ENCODE results near the gene DUS1L.

Gene DUS1L

GRCh38 chr17:82081546-82081945, 15.9 kb upstream of the DUS1L start:
- no peak for TF ChIP-seq TCF4 (CRISPR knock-in tag; IDR thresholded peaks at IDR 0.05; ENCODE audit: borderline replicate concordance)
- TF ChIP-seq CSDC2 (CRISPR knock-in tag; IDR thresholded peaks at IDR 0.05) = no peak
- no peak for ATAC-seq

- TF ChIP-seq SNAI2 (CRISPR knock-in tag; IDR thresholded peaks at IDR 0.05) (no peak), GLIS3 (CRISPR knock-in tag; IDR thresholded peaks at IDR 0.05) (no peak), CSRNP3 (CRISPR knock-in tag; IDR thresholded peaks at IDR 0.05) (no peak), TCF4 (CRISPR knock-in tag; IDR thresholded peaks at IDR 0.05; ENCODE audit: borderline replicate concordance) (no peak), TSHZ2 (CRISPR knock-in tag; IDR thresholded peaks at IDR 0.05) (no peak), ZC3H10 (CRISPR knock-in tag; IDR thresholded peaks at IDR 0.05) (no peak), ZFP3 (CRISPR knock-in tag; IDR thresholded peaks at IDR 0.05) (no peak), ARNTL (CRISPR knock-in tag; IDR thresholded peaks at IDR 0.05; ENCODE audit: borderline replicate concordance, low read depth) (no peak), PPARA (CRISPR knock-in tag; IDR thresholded peaks at IDR 0.05; ENCODE audit: borderline replicate concordance) (no peak), OSR1 (CRISPR knock-in tag; IDR thresholded peaks at IDR 0.05) (no peak), CSDC2 (CRISPR knock-in tag; IDR thresholded peaks at IDR 0.05) (no peak), ZFP30 (CRISPR knock-in tag; IDR thresholded peaks at IDR 0.05) (no peak), BACH2 (CRISPR knock-in tag; IDR thresholded peaks at IDR 0.05; ENCODE audit: borderline replicate concordance) (no peak)
- no peak for ATAC-seq
Observed at GRCh38 chr17:82080789-82081464, 15.3 kb upstream of the DUS1L start.

- no peak for TF ChIP-seq GLIS3 (CRISPR knock-in tag; IDR thresholded peaks at IDR 0.05)
- ATAC-seq = no peak
Observed at GRCh38 chr17:82080048-82080788, 14.6 kb upstream of the DUS1L start.

- no peak for ATAC-seq
- TF ChIP-seq ISL1 (CRISPR knock-in tag; IDR thresholded peaks at IDR 0.05) = no peak
- no peak for TF ChIP-seq CSDC2 (CRISPR knock-in tag; IDR thresholded peaks at IDR 0.05)
- TF ChIP-seq BACH2 (CRISPR knock-in tag; IDR thresholded peaks at IDR 0.05; ENCODE audit: borderline replicate concordance) = no peak
- no peak for TF ChIP-seq ZNF70 (CRISPR knock-in tag; IDR thresholded peaks at IDR 0.05)
- no peak for TF ChIP-seq CREB5 (CRISPR knock-in tag; IDR thresholded peaks at IDR 0.05; ENCODE audit: low read depth)
- TF ChIP-seq TCF4 (CRISPR knock-in tag; IDR thresholded peaks at IDR 0.05; ENCODE audit: borderline replicate concordance) = no peak
- TF ChIP-seq ZFP3 (CRISPR knock-in tag; IDR thresholded peaks at IDR 0.05) = no peak
- TF ChIP-seq ARNTL (CRISPR knock-in tag; IDR thresholded peaks at IDR 0.05; ENCODE audit: borderline replicate concordance, low read depth) = no peak
- TF ChIP-seq ZNF8 (CRISPR knock-in tag; IDR thresholded peaks at IDR 0.05) = no peak
- no peak for TF ChIP-seq OSR1 (CRISPR knock-in tag; IDR thresholded peaks at IDR 0.05)
- no peak for TF ChIP-seq TOX (CRISPR knock-in tag; IDR thresholded peaks at IDR 0.05; ENCODE audit: borderline replicate concordance)
- no peak for TF ChIP-seq PPARA (CRISPR knock-in tag; IDR thresholded peaks at IDR 0.05; ENCODE audit: borderline replicate concordance)
- TF ChIP-seq SNAI2 (CRISPR knock-in tag; IDR thresholded peaks at IDR 0.05) = no peak
- TF ChIP-seq RARB (CRISPR knock-in tag; IDR thresholded peaks at IDR 0.05) = no peak
- TF ChIP-seq ZFP30 (CRISPR knock-in tag; IDR thresholded peaks at IDR 0.05) = no peak
- TF ChIP-seq ESRRG (CRISPR knock-in tag; IDR thresholded peaks at IDR 0.05) = no peak
Observed at GRCh38 chr17:82079001-82079677, 13.5 kb upstream of the DUS1L start.
